ENCODE data around the gene CNNM1.

DNA sequence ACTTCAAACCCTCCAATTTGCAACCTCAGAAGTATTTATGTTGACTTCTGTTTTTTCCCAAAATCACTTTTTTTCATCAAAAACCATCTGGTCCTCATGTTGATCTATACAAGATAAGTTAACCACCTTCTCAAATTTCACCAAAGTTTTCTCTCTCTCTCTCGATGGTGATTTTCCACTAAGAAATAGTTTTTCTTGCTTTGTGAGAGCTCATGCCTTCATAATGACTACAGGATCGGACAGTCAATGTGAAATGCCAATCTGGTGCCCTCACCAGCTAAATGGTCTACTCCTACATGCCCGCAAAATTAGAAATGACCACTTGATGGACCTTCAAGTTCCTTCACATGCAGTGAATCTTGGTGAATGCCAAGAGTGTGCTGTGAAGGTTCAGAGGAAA is 40.4 kb downstream of the CNNM1 start:
- TF ChIP-seq EP300 (IDR thresholded peaks at IDR 0.05): no peak
- TF ChIP-seq, protein P1, sequence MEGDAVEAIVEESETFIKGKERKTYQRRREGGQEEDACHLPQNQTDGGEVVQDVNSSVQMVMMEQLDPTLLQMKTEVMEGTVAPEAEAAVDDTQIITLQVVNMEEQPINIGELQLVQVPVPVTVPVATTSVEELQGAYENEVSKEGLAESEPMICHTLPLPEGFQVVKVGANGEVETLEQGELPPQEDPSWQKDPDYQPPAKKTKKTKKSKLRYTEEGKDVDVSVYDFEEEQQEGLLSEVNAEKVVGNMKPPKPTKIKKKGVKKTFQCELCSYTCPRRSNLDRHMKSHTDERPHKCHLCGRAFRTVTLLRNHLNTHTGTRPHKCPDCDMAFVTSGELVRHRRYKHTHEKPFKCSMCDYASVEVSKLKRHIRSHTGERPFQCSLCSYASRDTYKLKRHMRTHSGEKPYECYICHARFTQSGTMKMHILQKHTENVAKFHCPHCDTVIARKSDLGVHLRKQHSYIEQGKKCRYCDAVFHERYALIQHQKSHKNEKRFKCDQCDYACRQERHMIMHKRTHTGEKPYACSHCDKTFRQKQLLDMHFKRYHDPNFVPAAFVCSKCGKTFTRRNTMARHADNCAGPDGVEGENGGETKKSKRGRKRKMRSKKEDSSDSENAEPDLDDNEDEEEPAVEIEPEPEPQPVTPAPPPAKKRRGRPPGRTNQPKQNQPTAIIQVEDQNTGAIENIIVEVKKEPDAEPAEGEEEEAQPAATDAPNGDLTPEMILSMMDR (IDR thresholded peaks at IDR 0.05): no peak
